Glutamatergic neuron (in vitro differentiated cells): ENCODE data around the gene KIAA1671. TPM values are rescaled to one million over a fixed set of nuclear protein-coding genes. Genes with fewer than 3 reads are reported as not detected.
A peak's percentile ranks its signal among the peaks of the same experiment; 100 is the strongest.
"Not testable (repeated sequence)": the region's sequence is repeated elsewhere in the genome, so short reads cannot be mapped to it uniquely, and the experiment has no call there.

Experiments
- DNase-seq: peaks from one replicate; pipeline ENCODE4 v3.0.0; 2022
- H3K27ac Mint-ChIP-seq: one replicate; pipeline ENCODE4 v1.8.0; 2020; ENCODE audit warnings: mild to moderate bottlenecking, mixed read lengths, inconsistent platforms; ENCODE audit not compliant: unreplicated experiment
- H3K27me3 Mint-ChIP-seq: one replicate; pipeline ENCODE4 v1.8.0; 2020; ENCODE audit warnings: mild to moderate bottlenecking, moderate library complexity, mixed read lengths, inconsistent platforms; ENCODE audit not compliant: unreplicated experiment
- H3K36me3 Mint-ChIP-seq: one replicate; pipeline ENCODE4 v1.8.0; 2020; ENCODE audit warnings: mild to moderate bottlenecking, mixed read lengths, inconsistent platforms; ENCODE audit not compliant: unreplicated experiment
- H3K4me1 Mint-ChIP-seq: one replicate; pipeline ENCODE4 v1.8.0; 2020; ENCODE audit warnings: mild to moderate bottlenecking, low read depth, mixed read lengths, inconsistent platforms; ENCODE audit not compliant: unreplicated experiment
- H3K4me3 Mint-ChIP-seq: one replicate; pipeline ENCODE4 v1.8.0; 2020; ENCODE audit warnings: mild to moderate bottlenecking, mixed read lengths, inconsistent platforms; ENCODE audit not compliant: unreplicated experiment
- H3K9me3 Mint-ChIP-seq: one replicate; pipeline ENCODE4 v1.8.0; 2020; ENCODE audit warnings: mild to moderate bottlenecking, moderate library complexity, mixed read lengths, inconsistent platforms; ENCODE audit not compliant: unreplicated experiment
- total RNA-seq: library from RNA; stranded (reverse); fragmentation: NEBNext Ultra II Directional; extraction: Animal tissue kit (Norgen Biotek cat#: 25700); gene quantifications from one replicate; pipeline ENCODE4 v1.2.1, GENCODE V29; 2021; ENCODE audit not compliant: unreplicated experiment
- TF ChIP-seq, protein P1 (sequence below): fragments of 200-600 bp; sonication (generic); IDR thresholded peaks from one replicate; pipeline ENCODE4 v1.5.0; 2021; ENCODE audit not compliant: partially characterized antibody, unreplicated experiment

Gene KIAA1671
- total RNA-seq, 1 donor from 2014 or later: 15.3 TPM

DNA sequence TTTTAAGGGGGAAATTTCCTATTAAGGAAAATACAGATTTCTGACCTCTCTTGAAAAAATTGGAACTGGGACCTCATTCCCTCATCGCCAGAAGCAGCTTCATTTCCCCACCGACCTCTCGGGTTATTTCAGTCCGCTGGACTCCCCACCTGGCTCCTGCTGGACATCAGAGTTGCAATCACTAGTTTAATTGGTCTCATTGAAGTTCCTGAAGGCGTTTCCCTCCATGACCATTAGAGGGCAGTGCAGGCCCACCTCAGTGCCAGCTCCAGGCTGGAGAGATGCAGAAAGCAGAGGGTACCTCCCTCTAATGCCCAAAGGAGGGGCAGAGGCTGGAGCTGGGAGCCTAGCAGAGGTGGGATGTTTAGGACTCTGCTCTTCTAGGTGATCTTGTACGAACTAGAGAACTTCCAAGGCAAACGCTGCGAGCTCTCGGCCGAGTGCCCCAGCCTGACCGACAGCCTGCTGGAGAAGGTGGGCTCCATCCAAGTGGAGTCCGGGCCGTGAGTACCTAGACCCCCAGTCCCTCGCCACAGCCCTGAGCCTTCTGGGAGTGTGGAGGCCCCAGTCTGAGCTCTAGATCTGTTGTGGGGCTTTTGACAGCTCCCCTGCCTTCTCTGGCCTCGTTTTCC is 249.9 kb downstream of the KIAA1671 start:
- peak; percentile 80 for DNase-seq
- H3K4me1 Mint-ChIP-seq: no peaks in the 10 kb centered on the region
- TF ChIP-seq, protein P1, sequence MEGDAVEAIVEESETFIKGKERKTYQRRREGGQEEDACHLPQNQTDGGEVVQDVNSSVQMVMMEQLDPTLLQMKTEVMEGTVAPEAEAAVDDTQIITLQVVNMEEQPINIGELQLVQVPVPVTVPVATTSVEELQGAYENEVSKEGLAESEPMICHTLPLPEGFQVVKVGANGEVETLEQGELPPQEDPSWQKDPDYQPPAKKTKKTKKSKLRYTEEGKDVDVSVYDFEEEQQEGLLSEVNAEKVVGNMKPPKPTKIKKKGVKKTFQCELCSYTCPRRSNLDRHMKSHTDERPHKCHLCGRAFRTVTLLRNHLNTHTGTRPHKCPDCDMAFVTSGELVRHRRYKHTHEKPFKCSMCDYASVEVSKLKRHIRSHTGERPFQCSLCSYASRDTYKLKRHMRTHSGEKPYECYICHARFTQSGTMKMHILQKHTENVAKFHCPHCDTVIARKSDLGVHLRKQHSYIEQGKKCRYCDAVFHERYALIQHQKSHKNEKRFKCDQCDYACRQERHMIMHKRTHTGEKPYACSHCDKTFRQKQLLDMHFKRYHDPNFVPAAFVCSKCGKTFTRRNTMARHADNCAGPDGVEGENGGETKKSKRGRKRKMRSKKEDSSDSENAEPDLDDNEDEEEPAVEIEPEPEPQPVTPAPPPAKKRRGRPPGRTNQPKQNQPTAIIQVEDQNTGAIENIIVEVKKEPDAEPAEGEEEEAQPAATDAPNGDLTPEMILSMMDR: peak; percentile 87
- H3K9me3 Mint-ChIP-seq: no peaks in the 10 kb centered on the region
- H3K36me3 Mint-ChIP-seq: no peaks in the 10 kb centered on the region
- H3K4me3 Mint-ChIP-seq: no peak overlapping the region
- no peak overlapping the region for H3K27ac Mint-ChIP-seq
- H3K27me3 Mint-ChIP-seq: peaks cover 3% of the 10 kb centered on the region

- DNase-seq: no peak
- Mint-ChIP-seq H3K36me3 (peaks cover 6% of the 10 kb centered on the region), H3K9me3 (peaks cover 4% of the 10 kb centered on the region), H3K4me1 (no peaks in the 10 kb centered on the region), H3K4me3 (no peak overlapping the region), H3K27me3 (peaks cover 8% of the 10 kb centered on the region), H3K27ac (no peak overlapping the region)
- TF ChIP-seq, protein P1: no peak
These were observed 250.6 kb downstream of the KIAA1671 start for GRCh38 chr22:25203082-25203481.

- not testable (repeated sequence) for H3K4me3 Mint-ChIP-seq, H3K4me1 Mint-ChIP-seq, H3K27ac Mint-ChIP-seq, H3K36me3 Mint-ChIP-seq, DNase-seq, H3K27me3 Mint-ChIP-seq, H3K9me3 Mint-ChIP-seq
These were observed 252.0 kb downstream of the KIAA1671 start for GRCh38 chr22:25204547-25204946.

DNA sequence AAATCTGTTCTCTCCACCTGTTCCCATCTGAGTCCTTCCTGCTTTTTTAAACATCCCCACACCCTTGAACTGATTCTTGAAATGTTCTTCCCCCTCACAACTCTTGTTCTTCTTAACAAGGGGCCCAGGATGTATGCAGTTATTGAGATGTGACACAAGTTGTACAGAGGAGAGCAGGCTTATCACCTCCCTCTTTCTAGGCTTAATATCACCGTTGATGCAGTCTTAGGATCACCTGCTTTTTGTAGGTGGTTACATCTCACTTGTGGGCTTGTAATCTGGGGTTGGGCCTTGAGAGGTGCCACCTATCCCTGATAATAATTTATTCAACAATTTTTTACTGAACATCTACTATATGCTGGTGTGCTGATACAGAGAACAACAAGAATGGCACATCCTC is 253.3 kb downstream of the KIAA1671 start:
- Mint-ChIP-seq H3K27me3 (peaks cover 9% of the 10 kb centered on the region), H3K4me1 (no peaks in the 10 kb centered on the region), H3K36me3 (peaks cover 6% of the 10 kb centered on the region), H3K9me3 (peaks cover 4% of the 10 kb centered on the region), H3K4me3 (no peak overlapping the region), H3K27ac (no peak overlapping the region)
- no peak for DNase-seq
- TF ChIP-seq, protein P1: no peak

GRCh38 chr22:25206998-25207397 is 254.5 kb downstream of the KIAA1671 start:
- Mint-ChIP-seq H3K36me3 (peaks cover 6% of the 10 kb centered on the region), H3K27ac (no peak overlapping the region)
- TF ChIP-seq, protein P1: no peak

More at GRCh38 chr22:25206998-25207397, 254.5 kb downstream of the KIAA1671 start:
- no peak for DNase-seq
- Mint-ChIP-seq H3K4me3 (no peak overlapping the region), H3K4me1 (no peaks in the 10 kb centered on the region), H3K9me3 (peaks cover 4% of the 10 kb centered on the region), H3K27me3 (peaks cover 9% of the 10 kb centered on the region)
